Measurements from ENCODE around the gene UNCX. TPM values are rescaled to one million over a fixed set of nuclear protein-coding genes. Genes with fewer than 3 reads are reported as not detected.

The UNCX gene
- total and polyA plus RNA-seq, 2 of the 4 experiments (the other 2 are of a cell fraction), result not detected

DNA sequence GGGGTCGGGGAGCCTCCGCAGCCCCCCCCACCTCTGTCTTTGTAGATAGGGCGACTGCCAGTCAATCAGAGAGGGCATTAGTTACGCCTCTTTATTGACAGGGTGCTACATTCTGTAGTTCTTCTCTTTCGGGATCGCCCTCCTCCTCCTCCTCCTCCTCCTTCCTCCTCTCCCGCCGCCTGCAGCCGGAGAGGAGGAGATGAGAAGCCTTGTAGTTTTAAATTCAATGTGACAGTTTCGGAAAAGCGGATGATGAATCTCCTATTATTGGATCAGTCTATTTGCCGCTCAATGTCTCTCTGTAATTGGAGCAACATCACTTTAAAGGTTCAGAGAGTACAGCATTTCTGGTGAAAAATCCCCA lies 587 bp upstream of the UNCX start (continued):
- TF ChIP-seq FOS (IDR thresholded peaks at IDR 0.05; ENCODE audit: low read depth, low read length) (no peak), CHD1 (IDR thresholded peaks at IDR 0.05; ENCODE audit: low read depth, low read length) (no peak), RCOR1 (IDR thresholded peaks at IDR 0.05; ENCODE audit: insufficient replicate concordance, low read length) (no peak)

DNA sequence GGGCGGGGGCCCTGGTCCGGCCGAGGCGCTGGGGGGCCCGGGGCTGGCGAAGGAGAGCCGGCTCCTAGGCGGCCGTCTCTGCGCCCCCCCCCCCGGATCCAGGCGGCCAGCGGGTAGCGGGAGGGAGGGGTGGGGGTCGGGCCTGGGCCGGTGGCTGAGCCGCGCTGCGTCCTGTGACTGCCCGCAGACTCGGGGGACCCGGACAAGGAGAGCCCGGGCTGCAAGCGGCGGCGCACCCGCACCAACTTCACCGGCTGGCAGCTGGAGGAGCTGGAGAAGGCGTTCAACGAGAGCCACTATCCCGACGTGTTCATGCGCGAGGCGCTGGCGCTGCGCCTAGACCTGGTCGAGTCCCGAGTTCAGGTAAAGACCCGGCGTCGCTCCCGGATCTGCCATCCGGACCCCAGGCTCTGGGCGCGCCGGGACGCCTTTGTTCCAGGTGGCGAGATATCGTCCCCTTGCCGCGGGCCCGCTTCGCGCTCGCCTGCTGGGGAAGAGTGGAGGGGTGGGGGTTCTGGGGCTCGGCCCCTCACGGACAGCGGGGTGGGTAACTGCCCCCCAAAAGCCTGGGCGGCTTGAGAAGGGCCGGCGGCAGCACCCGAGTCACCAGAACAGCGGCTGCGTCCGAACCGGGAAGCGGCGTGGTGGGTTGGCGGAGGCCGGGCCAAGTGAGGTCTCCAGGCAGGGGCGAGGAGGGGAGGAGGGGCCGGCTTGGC lies 819 bp downstream of the UNCX start:
- no peak overlapping the region for H3K4me3 ChIP-seq (ENCODE audit: insufficient read depth, low read depth, low read length)
- 5% methylated on average over 20 of the region's 73 CpGs; no CpG with 5 or more reads in 1 of the 2 experiments for WGBS, 2 experiments (ENCODE audit: extremely low coverage in 2 of 2, insufficient read length in 1 of 2)
- no peak overlapping the region for H3K18ac ChIP-seq (ENCODE audit: low read depth, low read length)
- no peak overlapping the region for H3K9ac ChIP-seq (ENCODE audit: low read depth, low read length)
- intact Hi-C loops (cut with micrococcal nuclease), result no loop called here
- dilution Hi-C loops (cut with HindIII; ENCODE audit: low sequenced_read_pairs, unreplicated experiment), result no loop called here
- H2AK9ac ChIP-seq (replicated peaks; ENCODE audit: low read depth, low read length, poor library complexity), result no peak overlapping the region
- no peak overlapping the region for H2BK15ac ChIP-seq (ENCODE audit: low read depth, low read length)
- ChIA-PET POLR2A (ENCODE audit: unreplicated experiment) (no interaction called here), CTCF (no interaction called here)
- no peak overlapping the region for H3K56ac ChIP-seq (ENCODE audit: extremely low read depth, insufficient read depth, low read length)
- ATAC-seq (ENCODE audit: low read depth) (no peak), DNase-seq (no peak)
- H4K20me1 ChIP-seq (ENCODE audit: insufficient read depth, low read length), result peaks cover 20% of the 10 kb centered on the region; the same call in 1 of the 2 replicates
- no peaks in the 10 kb centered on the region for H3K4me1 ChIP-seq (ENCODE audit: control insufficient read depth, insufficient read depth, low read length)
- no peak overlapping the region for H2BK120ac ChIP-seq (ENCODE audit: low read depth, low read length)
- H2AFZ ChIP-seq (replicated peaks; ENCODE audit: low read length, poor library complexity), result peak overlapping the region; percentile 51
- no peak overlapping the region for H3K4ac ChIP-seq (ENCODE audit: low read depth, low read length)
- in situ Hi-C loops (cut with MboI; ENCODE audit: low sequenced_read_pairs), result no loop called here
- H2BK5ac ChIP-seq (ENCODE audit: low read depth, low read length, poor library complexity, severe bottlenecking), result no peak overlapping the region
- H3K14ac ChIP-seq (replicated peaks; ENCODE audit: low read depth, low read length), result no peak overlapping the region
- no peaks in the 10 kb centered on the region for H3K79me1 ChIP-seq (ENCODE audit: low read depth in 1 of 2, low read length in 2 of 2)
- no peak overlapping the region for H4K8ac ChIP-seq (ENCODE audit: low read depth in 2 of 2, low read length in 2 of 2)
- peaks cover 27% of the 10 kb centered on the region for H3K9me3 ChIP-seq (ENCODE audit: control insufficient read depth, insufficient read depth, low read length)
- H3K4me2 ChIP-seq (ENCODE audit: low read depth, low read length), result no peak overlapping the region
- H3K36me3 ChIP-seq (ENCODE audit: control insufficient read depth, insufficient read depth, low read length), result no peaks in the 10 kb centered on the region
- no peak overlapping the region for H2AK5ac ChIP-seq (ENCODE audit: low read depth, low read length)
- no peak for TF ChIP-seq NFE2L2 (IDR thresholded peaks at IDR 0.05; ENCODE audit: low read depth, low read length)
- H2BK20ac ChIP-seq (ENCODE audit: low read depth, low read length), result no peak overlapping the region
- no peak overlapping the region for H3K27ac ChIP-seq (ENCODE audit: insufficient read depth, low read length)
- H3K27me3 ChIP-seq (ENCODE audit: control insufficient read depth, insufficient read depth, low read length), result peaks cover 87% of the 10 kb centered on the region
- H3K9me1 ChIP-seq (ENCODE audit: insufficient read depth, low read length), result no peaks in the 10 kb centered on the region
- no peak overlapping the region for H3K23ac ChIP-seq (ENCODE audit: low read depth, low read length)
- H4K5ac ChIP-seq (ENCODE audit: low read depth, low read length), result no peak overlapping the region
- no TSS peak for BruUV-seq (replicated peaks)
- H4K91ac ChIP-seq (ENCODE audit: insufficient read depth, low read depth, low read length), result no peak overlapping the region

All from IMR-90 (cell line).